ENCODE measurements around the gene TOE1.
A peak's percentile ranks its signal among the peaks of the same experiment; 100 is the strongest.

TOE1 gene

GRCh38 chr1:45364294-45364693 lies 24.3 kb downstream of the TOE1 start:
- Histone ChIP-seq H3K27me3 (ENCODE audit: control insufficient read depth, low read length) (no peaks in the 10 kb centered on the region), H3K4me1 (ENCODE audit: control insufficient read depth, low read length) (peaks cover 12% of the 10 kb centered on the region), H3K4me2 (ENCODE audit: low read length) (no peak overlapping the region)

GRCh38 chr1:45365051-45365450 lies 25.1 kb downstream of the TOE1 start:
- no peaks in the 10 kb centered on the region for H3K79me2 ChIP-seq (ENCODE audit: control insufficient read depth, low read length)
- no peaks in the 10 kb centered on the region for H3K9me2 ChIP-seq (replicated peaks; ENCODE audit: control insufficient read depth, low read length)
- no peak overlapping the region for H3K27ac ChIP-seq (ENCODE audit: low read depth, low read length)
- no peaks in the 10 kb centered on the region for H3K9me3 ChIP-seq (ENCODE audit: control insufficient read depth, insufficient read depth, low read length)
- TF ChIP-seq CTCF (IDR thresholded peaks at IDR 0.05; ENCODE audit: low read depth, low read length, poor library complexity, severe bottlenecking) (no peak), EZH2phosphoT487 (IDR thresholded peaks at IDR 0.05; ENCODE audit: borderline replicate concordance, low read length) (no peak)
- no peak overlapping the region for H3K4me3 ChIP-seq (ENCODE audit: low read length)
- H3K4me2 ChIP-seq (ENCODE audit: low read length), result no peak overlapping the region
- H3K27me3 ChIP-seq (ENCODE audit: control insufficient read depth, low read length), result no peaks in the 10 kb centered on the region
- no peaks in the 10 kb centered on the region for H4K20me1 ChIP-seq (ENCODE audit: control insufficient read depth, insufficient read depth, low read depth, low read length)
- H3K4me1 ChIP-seq (ENCODE audit: control insufficient read depth, low read length), result peaks cover 6% of the 10 kb centered on the region
- no peaks in the 10 kb centered on the region for H3F3A ChIP-seq (ENCODE audit: control insufficient read depth, insufficient read depth)
- no peaks in the 10 kb centered on the region for H3K36me3 ChIP-seq (ENCODE audit: control insufficient read depth, low read length)

More at GRCh38 chr1:45364294-45364693, 24.3 kb downstream of the TOE1 start:
- H3K36me3 ChIP-seq (ENCODE audit: control insufficient read depth, low read length), result no peaks in the 10 kb centered on the region
- H3K79me2 ChIP-seq (ENCODE audit: control insufficient read depth, low read length), result no peaks in the 10 kb centered on the region
- no peaks in the 10 kb centered on the region for H3K9me2 ChIP-seq (replicated peaks; ENCODE audit: control insufficient read depth, low read length)
- TF ChIP-seq CTCF (IDR thresholded peaks at IDR 0.05; ENCODE audit: low read depth, low read length, poor library complexity, severe bottlenecking), result no peak
- TF ChIP-seq EZH2phosphoT487 (IDR thresholded peaks at IDR 0.05; ENCODE audit: borderline replicate concordance, low read length), result no peak
- H4K20me1 ChIP-seq (ENCODE audit: control insufficient read depth, insufficient read depth, low read depth, low read length), result no peaks in the 10 kb centered on the region
- H3K9me3 ChIP-seq (ENCODE audit: control insufficient read depth, insufficient read depth, low read length), result no peaks in the 10 kb centered on the region
- H3K4me3 ChIP-seq (ENCODE audit: low read length), result no peak overlapping the region
- H3K27ac ChIP-seq (ENCODE audit: low read depth, low read length), result no peak overlapping the region
- no peaks in the 10 kb centered on the region for H3F3A ChIP-seq (ENCODE audit: control insufficient read depth, insufficient read depth)

GRCh38 chr1:45370575-45370974 lies 30.6 kb downstream of the TOE1 start:
- H3K4me3 ChIP-seq (ENCODE audit: low read length), result peak overlapping the region; percentile 4; the same call in 1 of the 2 replicates
- H4K20me1 ChIP-seq (ENCODE audit: control insufficient read depth, insufficient read depth, low read depth, low read length), result no peaks in the 10 kb centered on the region
- no peaks in the 10 kb centered on the region for H3K27me3 ChIP-seq (ENCODE audit: control insufficient read depth, low read length)
- H3F3A ChIP-seq (ENCODE audit: control insufficient read depth, insufficient read depth), result 0 out of 2 replicates have a peak, but pooled peaks cover 3% of the 10 kb centered on the region
- H3K79me2 ChIP-seq (ENCODE audit: control insufficient read depth, low read length), result no peaks in the 10 kb centered on the region
- H3K4me2 ChIP-seq (ENCODE audit: low read length), result no peak overlapping the region
- H3K36me3 ChIP-seq (ENCODE audit: control insufficient read depth, low read length), result no peaks in the 10 kb centered on the region
- no peaks in the 10 kb centered on the region for H3K9me3 ChIP-seq (ENCODE audit: control insufficient read depth, insufficient read depth, low read length)
- TF ChIP-seq CTCF (IDR thresholded peaks at IDR 0.05; ENCODE audit: low read depth, low read length, poor library complexity, severe bottlenecking), result no peak
- no peak for TF ChIP-seq EZH2phosphoT487 (IDR thresholded peaks at IDR 0.05; ENCODE audit: borderline replicate concordance, low read length)
- H3K27ac ChIP-seq (ENCODE audit: low read depth, low read length), result no peak overlapping the region
- peaks cover 18% of the 10 kb centered on the region for H3K4me1 ChIP-seq (ENCODE audit: control insufficient read depth, low read length)
- no peaks in the 10 kb centered on the region for H3K9me2 ChIP-seq (replicated peaks; ENCODE audit: control insufficient read depth, low read length)
